Ovary (tissue), 3 donors: ENCODE data around the gene DMBX1.

Experiments used
- EP300 ChIP-seq: sonication (generic); formaldehyde crosslinking; IDR thresholded peaks from one replicate; pipeline ENCODE4 v1.6.1; 2017; ENCODE audit warnings: antibody characterized with exemption
- POLR2A ChIP-seq: fragments of 450-650 bp; IDR thresholded peaks from one replicate; pipeline ENCODE4 v1.6.1; 2017; ENCODE audit warnings: antibody characterized with exemption, mild to moderate bottlenecking, moderate library complexity
- TF ChIP-seq, protein P1 (sequence below), 3 donors: fragments of 450-650 bp in 2 of 3; fragments of 200-600 bp in 1 of 3; IDR thresholded peaks; one replicate each; pipeline versions ENCODE4 v1.5.1 to v1.8.0; 2016 to 2022; ENCODE audit warnings: antibody characterized with exemption in 3 of 3, mild to moderate bottlenecking in 1 of 3
- donor health status: DM: no; HTN: no; CAD: no.

DNA sequence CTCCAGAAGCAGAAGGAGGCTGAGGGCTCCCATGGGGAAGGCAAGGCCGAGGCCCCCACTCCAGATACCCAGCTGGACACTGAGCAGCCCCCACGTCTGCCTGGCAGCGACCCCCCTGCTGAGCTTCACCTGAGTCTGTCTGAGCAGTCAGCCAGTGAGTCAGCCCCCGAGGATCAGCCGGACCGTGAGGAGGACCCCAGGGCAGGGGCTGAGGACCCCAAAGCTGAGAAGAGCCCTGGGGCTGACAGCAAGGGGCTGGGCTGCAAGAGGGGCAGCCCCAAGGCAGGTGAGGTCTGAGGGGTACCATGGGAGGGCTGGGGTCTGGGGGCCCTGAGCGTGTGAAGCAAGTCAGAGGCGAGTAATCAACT, 21.3 kb downstream of the DMBX1 start:
- TF ChIP-seq, protein P1, sequence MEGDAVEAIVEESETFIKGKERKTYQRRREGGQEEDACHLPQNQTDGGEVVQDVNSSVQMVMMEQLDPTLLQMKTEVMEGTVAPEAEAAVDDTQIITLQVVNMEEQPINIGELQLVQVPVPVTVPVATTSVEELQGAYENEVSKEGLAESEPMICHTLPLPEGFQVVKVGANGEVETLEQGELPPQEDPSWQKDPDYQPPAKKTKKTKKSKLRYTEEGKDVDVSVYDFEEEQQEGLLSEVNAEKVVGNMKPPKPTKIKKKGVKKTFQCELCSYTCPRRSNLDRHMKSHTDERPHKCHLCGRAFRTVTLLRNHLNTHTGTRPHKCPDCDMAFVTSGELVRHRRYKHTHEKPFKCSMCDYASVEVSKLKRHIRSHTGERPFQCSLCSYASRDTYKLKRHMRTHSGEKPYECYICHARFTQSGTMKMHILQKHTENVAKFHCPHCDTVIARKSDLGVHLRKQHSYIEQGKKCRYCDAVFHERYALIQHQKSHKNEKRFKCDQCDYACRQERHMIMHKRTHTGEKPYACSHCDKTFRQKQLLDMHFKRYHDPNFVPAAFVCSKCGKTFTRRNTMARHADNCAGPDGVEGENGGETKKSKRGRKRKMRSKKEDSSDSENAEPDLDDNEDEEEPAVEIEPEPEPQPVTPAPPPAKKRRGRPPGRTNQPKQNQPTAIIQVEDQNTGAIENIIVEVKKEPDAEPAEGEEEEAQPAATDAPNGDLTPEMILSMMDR (IDR thresholded peaks at IDR 0.05): no peak
- TF ChIP-seq EP300 (no peak), POLR2A (no peak)
